ENCODE results near the gene TRAPPC13.

TRAPPC13 gene

DNA sequence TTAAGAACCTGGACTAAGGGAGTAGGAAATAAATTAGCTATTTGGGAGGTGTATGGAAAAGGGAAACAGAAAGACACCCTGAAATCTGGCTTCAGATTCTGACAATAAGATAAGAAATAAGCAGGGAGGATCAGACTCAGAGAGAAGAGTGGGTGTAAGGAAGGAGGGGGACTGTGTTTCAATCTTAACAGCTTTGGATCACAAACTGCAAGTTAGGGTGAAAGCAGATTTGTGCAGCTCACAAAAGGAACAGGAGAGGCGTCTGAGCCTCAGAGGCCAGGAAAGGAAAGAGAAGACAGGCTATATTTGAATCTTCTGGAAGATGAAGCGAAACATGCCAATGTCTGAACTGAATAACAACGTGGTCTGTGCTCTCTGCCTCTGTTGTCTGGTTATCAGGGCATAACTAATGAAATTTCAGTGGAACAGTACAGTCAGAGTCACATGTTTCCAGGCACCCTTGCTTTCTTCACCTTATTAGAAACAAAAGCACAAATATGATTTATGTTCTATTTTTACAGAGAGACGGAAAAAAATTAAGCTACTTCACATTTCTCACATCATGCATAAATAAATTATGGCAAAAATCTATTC, 70.4 kb downstream of the TRAPPC13 start:
- peaks cover 29% of the 10 kb centered on the region for H3K36me3 Mint-ChIP-seq (ENCODE audit: low read depth)
- H3K9me3 Mint-ChIP-seq, result no peaks in the 10 kb centered on the region
- no peaks in the 10 kb centered on the region for H3K27me3 Mint-ChIP-seq (ENCODE audit: low read depth, poor library complexity)
- no peak overlapping the region for H3K4me3 Mint-ChIP-seq
- TF ChIP-seq, protein P1, sequence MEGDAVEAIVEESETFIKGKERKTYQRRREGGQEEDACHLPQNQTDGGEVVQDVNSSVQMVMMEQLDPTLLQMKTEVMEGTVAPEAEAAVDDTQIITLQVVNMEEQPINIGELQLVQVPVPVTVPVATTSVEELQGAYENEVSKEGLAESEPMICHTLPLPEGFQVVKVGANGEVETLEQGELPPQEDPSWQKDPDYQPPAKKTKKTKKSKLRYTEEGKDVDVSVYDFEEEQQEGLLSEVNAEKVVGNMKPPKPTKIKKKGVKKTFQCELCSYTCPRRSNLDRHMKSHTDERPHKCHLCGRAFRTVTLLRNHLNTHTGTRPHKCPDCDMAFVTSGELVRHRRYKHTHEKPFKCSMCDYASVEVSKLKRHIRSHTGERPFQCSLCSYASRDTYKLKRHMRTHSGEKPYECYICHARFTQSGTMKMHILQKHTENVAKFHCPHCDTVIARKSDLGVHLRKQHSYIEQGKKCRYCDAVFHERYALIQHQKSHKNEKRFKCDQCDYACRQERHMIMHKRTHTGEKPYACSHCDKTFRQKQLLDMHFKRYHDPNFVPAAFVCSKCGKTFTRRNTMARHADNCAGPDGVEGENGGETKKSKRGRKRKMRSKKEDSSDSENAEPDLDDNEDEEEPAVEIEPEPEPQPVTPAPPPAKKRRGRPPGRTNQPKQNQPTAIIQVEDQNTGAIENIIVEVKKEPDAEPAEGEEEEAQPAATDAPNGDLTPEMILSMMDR (IDR thresholded peaks at IDR 0.05), result no peak
- no peaks in the 10 kb centered on the region for H3K4me1 Mint-ChIP-seq
- DNase-seq, result no peak
- H3K27ac Mint-ChIP-seq, result no peak overlapping the region

DNA sequence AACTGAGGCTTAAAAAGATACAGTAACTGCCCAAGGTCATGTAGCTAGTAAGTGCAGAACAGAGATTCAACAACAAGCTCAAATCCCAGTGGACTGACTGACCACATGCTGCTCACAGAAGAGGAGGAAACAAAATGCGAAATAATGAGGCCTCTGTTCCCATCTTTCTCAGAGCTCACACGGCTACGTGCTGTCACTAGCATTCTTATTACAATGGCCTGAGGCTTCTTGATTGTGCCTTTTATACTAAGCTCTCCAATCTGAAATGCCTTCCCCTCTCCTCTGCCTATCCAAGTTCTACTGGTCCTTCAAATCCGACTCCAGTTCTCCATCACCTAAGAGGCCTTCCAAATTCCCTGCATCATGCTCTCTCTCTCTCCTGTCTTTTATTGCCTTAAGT, 71.1 kb downstream of the TRAPPC13 start:
- Mint-ChIP-seq H3K36me3 (ENCODE audit: low read depth) (peaks cover 24% of the 10 kb centered on the region), H3K4me1 (no peaks in the 10 kb centered on the region), H3K9me3 (no peaks in the 10 kb centered on the region), H3K27me3 (ENCODE audit: low read depth, poor library complexity) (no peaks in the 10 kb centered on the region), H3K4me3 (no peak overlapping the region), H3K27ac (no peak overlapping the region)
- TF ChIP-seq, protein P1 (IDR thresholded peaks at IDR 0.05), result no peak
- no peak for DNase-seq

DNA sequence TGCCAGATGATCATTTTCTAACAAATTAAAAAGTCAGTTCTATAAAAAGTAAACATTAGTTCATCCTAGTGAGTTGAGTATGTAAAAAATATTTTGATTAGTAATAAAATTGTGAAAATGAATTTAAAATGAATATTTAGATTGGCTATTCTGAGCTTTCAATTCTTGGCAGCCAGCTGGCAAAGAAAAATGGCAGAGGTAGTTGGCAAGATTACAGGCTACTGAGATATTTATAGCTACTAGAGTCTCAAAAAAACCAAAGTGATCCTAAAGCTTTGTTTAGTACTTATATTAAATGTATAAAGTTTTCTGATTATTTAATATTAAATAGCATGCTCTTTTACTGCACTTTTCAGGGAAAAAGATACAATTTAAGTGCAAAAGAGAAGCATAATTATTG, 72.1 kb downstream of the TRAPPC13 start:
- H3K9me3 Mint-ChIP-seq, result no peaks in the 10 kb centered on the region
- H3K27me3 Mint-ChIP-seq (ENCODE audit: low read depth, poor library complexity), result no peaks in the 10 kb centered on the region
- H3K27ac Mint-ChIP-seq, result no peak overlapping the region
- TF ChIP-seq, protein P1 (IDR thresholded peaks at IDR 0.05), result no peak
- no peak for DNase-seq
- H3K4me1 Mint-ChIP-seq, result no peaks in the 10 kb centered on the region
- H3K36me3 Mint-ChIP-seq (ENCODE audit: low read depth), result peaks cover 22% of the 10 kb centered on the region
- no peak overlapping the region for H3K4me3 Mint-ChIP-seq

DNA sequence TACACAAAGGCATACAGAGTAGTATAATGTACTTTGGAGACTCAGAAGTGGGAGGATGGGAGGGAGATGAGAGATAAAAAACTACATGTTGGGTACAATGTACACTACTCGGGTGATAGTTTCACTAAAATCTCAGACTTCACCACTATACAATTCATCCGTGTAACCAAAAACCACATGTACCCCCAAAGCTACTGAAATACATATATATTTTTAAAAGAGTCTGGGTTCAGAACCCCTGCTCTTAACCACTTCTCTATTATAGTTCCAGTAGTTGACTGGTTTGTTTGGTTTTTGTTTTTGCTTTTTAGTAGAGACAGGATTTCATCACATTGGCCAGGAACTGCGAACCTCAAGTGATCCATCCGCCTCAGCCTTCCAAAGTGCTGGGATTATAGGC, 74.5 kb downstream of the TRAPPC13 start:
- no peaks in the 10 kb centered on the region for H3K27me3 Mint-ChIP-seq (ENCODE audit: low read depth, poor library complexity)
- no peak overlapping the region for H3K4me3 Mint-ChIP-seq
- H3K4me1 Mint-ChIP-seq, result no peaks in the 10 kb centered on the region
- TF ChIP-seq, protein P1 (IDR thresholded peaks at IDR 0.05), result no peak
- no peak overlapping the region for H3K27ac Mint-ChIP-seq
- peaks cover 35% of the 10 kb centered on the region for H3K36me3 Mint-ChIP-seq (ENCODE audit: low read depth)
- no peak for DNase-seq
- H3K9me3 Mint-ChIP-seq, result no peaks in the 10 kb centered on the region

DNA sequence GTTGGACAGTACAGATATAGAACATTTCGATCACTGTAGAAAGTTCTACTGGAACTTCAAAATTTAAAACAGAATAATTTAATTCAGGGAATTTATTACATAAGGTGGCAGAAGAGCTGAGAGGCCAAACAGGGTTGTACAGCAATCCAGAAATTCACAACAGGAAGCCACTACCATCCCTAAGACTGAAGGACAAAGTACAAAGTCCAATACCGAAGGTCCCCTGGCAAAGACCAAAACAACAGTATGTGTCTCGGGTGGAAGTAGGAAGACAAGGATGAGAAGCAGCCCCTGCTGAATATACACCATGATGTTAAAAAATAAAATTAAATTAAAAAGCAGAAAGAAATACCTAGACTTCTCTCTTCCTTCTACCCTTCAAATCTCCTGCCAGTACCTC, 77.2 kb downstream of the TRAPPC13 start:
- no peaks in the 10 kb centered on the region for H3K4me1 Mint-ChIP-seq

More for the DNA sequence above, 77.2 kb downstream of the TRAPPC13 start:
- peaks cover 35% of the 10 kb centered on the region for H3K36me3 Mint-ChIP-seq (ENCODE audit: low read depth)
- H3K27me3 Mint-ChIP-seq (ENCODE audit: low read depth, poor library complexity), result no peaks in the 10 kb centered on the region
- DNase-seq, result no peak
- H3K27ac Mint-ChIP-seq, result no peak overlapping the region
- H3K4me3 Mint-ChIP-seq, result no peak overlapping the region
- TF ChIP-seq, protein P1 (IDR thresholded peaks at IDR 0.05), result no peak
- H3K9me3 Mint-ChIP-seq, result no peaks in the 10 kb centered on the region
